Gastroesophageal sphincter (tissue), 4 donors: ENCODE results near the gene ZSWIM3. TPM values are rescaled to one million over a fixed set of nuclear protein-coding genes. Genes with fewer than 3 reads are reported as not detected.

Source experiments
- ATAC-seq: fragments of 150-250 bp; one replicate; pipeline ENCODE4 v1.9.1; 2016; ENCODE audit warnings: mild to moderate bottlenecking, moderate library complexity
- H3K27ac ChIP-seq, 4 donors: fragments of 200-600 bp; sonication (generic) in 3 of 4; 1 replicate in 3 of 4; 2 replicates in 1 of 4; pipeline ENCODE4 v1.5.1; 2016 to 2019
- H3K27me3 ChIP-seq: fragments of 200-600 bp; sonication (generic); one replicate; pipeline ENCODE4 v1.5.1; 2019
- H3K36me3 ChIP-seq, 2 donors: fragments of 200-600 bp; sonication (generic); one replicate each; pipeline ENCODE4 v1.5.1; 2019; ENCODE audit warnings: control low read depth in 1 of 2
- H3K4me1 ChIP-seq, 3 donors: fragments of 200-600 bp; sonication (generic); 1 replicate in 2 of 3; 2 replicates in 1 of 3; pipeline ENCODE4 v1.5.1; 2016 to 2019; ENCODE audit warnings: control low read depth in 2 of 3
- H3K4me3 ChIP-seq, 2 donors: fragments of 200-600 bp; sonication (generic); one replicate each; pipeline ENCODE4 v1.5.1; 2019; ENCODE audit warnings: mild to moderate bottlenecking in 1 of 2, moderate library complexity in 1 of 2
- H3K9me3 ChIP-seq, 3 donors: fragments of 200-600 bp; sonication (generic); one replicate each; pipeline ENCODE4 v1.5.1; 2017 to 2019; ENCODE audit warnings: control low read depth in 2 of 3
- CTCF ChIP-seq, 4 experiments: fragments of 200-600 bp in 2 of 4; fragments of 450-650 bp in 2 of 4; sonication (generic) in 1 of 4; IDR thresholded peaks; one replicate each; pipeline ENCODE4 v1.5.1; 2017 to 2019; ENCODE audit warnings: antibody characterized with exemption in 4 of 4, mild to moderate bottlenecking in 2 of 4, moderate library complexity in 2 of 4
- EP300 ChIP-seq: sonication (generic); formaldehyde crosslinking; IDR thresholded peaks from one replicate; pipeline ENCODE4 v1.6.1; 2017; ENCODE audit warnings: antibody characterized with exemption, mild to moderate bottlenecking
- POLR2A ChIP-seq, 2 donors: fragments of 450-650 bp; IDR thresholded peaks; one replicate each; pipeline ENCODE4 v1.6.1; 2017; ENCODE audit warnings: antibody characterized with exemption in 2 of 2, mild to moderate bottlenecking in 2 of 2, moderate library complexity in 1 of 2
- POLR2AphosphoS5 ChIP-seq: sonication (generic); formaldehyde crosslinking; IDR thresholded peaks from one replicate; pipeline ENCODE4 v1.6.1; 2017; ENCODE audit warnings: antibody characterized with exemption
- WGBS, 2 donors: methylation state at CpG; one replicate each; pipeline ENCODE4 v1.1.5; 2018; ENCODE audit warnings: low coverage in 1 of 2; 5-methylcytosine and 5-hydroxymethylcytosine counted together
- total RNA-seq, 4 donors: library from RNA; depleted of rRNA; stranded (reverse); fragments of >200 nt; gene quantifications; one replicate each; pipeline ENCODE4 v1.1.0, GENCODE V29; 2016

ZSWIM3 gene
- total RNA-seq, 4 donors from 2014 or later: 2.8 to 5.0 (median 4.4) TPM

- TF ChIP-seq POLR2AphosphoS5 (no peak), POLR2A (IDR thresholded peaks at IDR 0.05) (no peak), EP300 (no peak), CTCF (IDR thresholded peaks at IDR 0.05) (no peak)
- H3K36me3 ChIP-seq: peaks cover 0 to 64% of the 10 kb centered on the region in 2 donors
- no peak overlapping the region for H3K27ac ChIP-seq
- no peaks in the 10 kb centered on the region for H3K27me3 ChIP-seq
- H3K4me3 ChIP-seq: no peak overlapping the region
- no peaks in the 10 kb centered on the region for H3K9me3 ChIP-seq
- no peak for ATAC-seq
- H3K4me1 ChIP-seq: peaks cover 0 to 49% (median 6%) of the 10 kb centered on the region in 3 donors
- WGBS, 2 donors: 67% methylated on average over 5 of the region's 9 CpGs; no CpG with 5 or more reads in 1 of the 2 donors
Measured at GRCh38 chr20:45883100-45883469, 25.7 kb downstream of the ZSWIM3 start.

- peaks cover 0 to 70% (median 11%) of the 10 kb centered on the region in 3 donors for H3K4me1 ChIP-seq
- H3K27ac ChIP-seq: no peak overlapping the region
- no peak for TF ChIP-seq POLR2AphosphoS5
- no peak for TF ChIP-seq EP300
- TF ChIP-seq POLR2A (IDR thresholded peaks at IDR 0.05): no peak
- no peak for TF ChIP-seq CTCF (IDR thresholded peaks at IDR 0.05)
- no peaks in the 10 kb centered on the region for H3K9me3 ChIP-seq
- WGBS, 2 donors: 68 to 100% methylated on average over 1 to 4 of the region's 19 CpGs
- no peak overlapping the region for H3K4me3 ChIP-seq
- no peaks in the 10 kb centered on the region for H3K27me3 ChIP-seq
- peaks cover 0 to 67% of the 10 kb centered on the region in 2 donors for H3K36me3 ChIP-seq
- ATAC-seq: no peak
Measured at GRCh38 chr20:45886590-45887345, 29.4 kb downstream of the ZSWIM3 start.

DNA sequence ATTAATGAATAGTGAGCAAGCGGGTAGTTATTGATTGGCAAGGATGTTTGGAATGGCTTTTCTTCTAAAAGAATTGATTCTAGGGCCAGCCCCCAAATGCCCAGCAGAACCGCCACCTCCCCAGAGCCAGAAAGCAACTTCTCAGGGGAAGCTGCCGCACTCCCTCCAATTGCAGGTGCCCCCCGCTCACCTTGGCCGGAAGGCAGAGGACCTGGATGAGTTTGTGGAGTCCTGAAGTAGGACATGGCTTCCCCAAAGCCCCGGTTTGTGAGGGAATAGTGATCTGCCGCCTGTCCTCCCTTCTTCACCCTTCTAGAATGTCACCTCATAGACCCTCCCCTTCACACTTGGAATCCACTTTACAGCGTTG, 29.9 kb downstream of the ZSWIM3 start, which contains the start of gene SPATA25:
Gene SPATA25, minus strand, starts transcription at position 277 of the 370 bp plus-strand sequence. Its CDS starts 32 bp downstream, at position 245.
- H3K9me3 ChIP-seq: no peaks in the 10 kb centered on the region
- H3K27ac ChIP-seq: no peak within 1 kb of the TSS
- H3K27me3 ChIP-seq: no peaks in the 10 kb centered on the region
- H3K36me3 ChIP-seq: peaks cover 0 to 68% of the 10 kb centered on the region in 2 donors
- peaks cover 0 to 70% (median 14%) of the 10 kb centered on the region in 3 donors for H3K4me1 ChIP-seq
- 60 to 84% methylated on average over 2 to 5 of the region's 8 CpGs for WGBS, 2 donors
- H3K4me3 ChIP-seq: no peak within 1 kb of the TSS
- no peak for ATAC-seq
- TF ChIP-seq POLR2AphosphoS5 (no peak), CTCF (IDR thresholded peaks at IDR 0.05) (no peak), POLR2A (IDR thresholded peaks at IDR 0.05) (no peak), EP300 (no peak)

DNA sequence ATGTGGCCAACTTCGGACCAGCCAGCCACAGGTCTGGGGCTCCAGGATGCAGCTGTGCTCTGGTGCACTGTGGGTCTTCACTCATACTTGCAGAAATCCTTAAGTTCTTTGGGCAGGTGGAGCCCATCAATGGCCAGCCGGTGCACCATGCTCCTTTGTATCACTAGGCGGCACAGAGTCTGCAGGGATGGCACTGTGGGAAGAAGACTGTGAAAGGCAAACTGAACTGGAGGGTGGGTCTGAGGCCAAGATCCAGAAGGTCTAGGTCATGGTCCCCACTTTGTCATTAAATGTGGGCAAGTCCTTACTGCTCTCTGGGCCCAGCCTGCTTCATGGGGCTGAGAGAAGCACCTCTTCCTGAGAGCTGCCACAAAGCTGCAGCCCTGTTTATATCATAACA, 31.3 kb downstream of the ZSWIM3 start:
- Histone ChIP-seq H3K9me3 (no peaks in the 10 kb centered on the region), H3K27me3 (no peaks in the 10 kb centered on the region), H3K4me3 (no peak overlapping the region), H3K36me3 (peaks cover 0 to 68% of the 10 kb centered on the region in 2 donors), H3K4me1 (peaks cover 0 to 68% (median 20%) of the 10 kb centered on the region in 3 donors), H3K27ac (no peak overlapping the region)
- no CpG with 5 or more reads among the region's 3 CpGs for WGBS, 2 donors
- ATAC-seq: no peak
- TF ChIP-seq EP300 (no peak), POLR2A (IDR thresholded peaks at IDR 0.05) (no peak), CTCF (IDR thresholded peaks at IDR 0.05) (no peak), POLR2AphosphoS5 (no peak)
